HepG2 (cell line): ENCODE results near the gene SEMA3G. TPM values are rescaled to one million over a fixed set of nuclear protein-coding genes. Genes with fewer than 3 reads are reported as not detected.
A peak's percentile ranks its signal among the peaks of the same experiment; 100 is the strongest.

Experiments used
- ATAC-seq: fragments of 200-7000 bp; cut with Tn5 transposase; 3 replicates; pipeline ENCODE4 v1.9.1; 2020; ENCODE audit warnings: mild to moderate bottlenecking, moderate library complexity
- BruUV-seq: library from RNA; stranded (reverse); fragments of 400-500 nt; replicated peaks from 2 replicates; lab custom pipeline; 2021; lab: Mats Ljungman, UMichigan
- CTCF ChIA-PET: fragments of 300-600 bp; formaldehyde crosslinking; extraction: SDS; loops from one replicate; lab custom pipeline; 2021; ENCODE audit warnings: low total read pairs, inconsistent platforms, low intra/inter-chr PET ratio; lab: Yijun Ruan, JAX
- POLR2A ChIA-PET: fragments of 350-600 bp; sonication (Branson Sonifier 250); formaldehyde crosslinking; loops from one replicate; lab custom pipeline; 2020; ENCODE audit warnings: antibody characterized with exemption, inconsistent platforms; lab: Yijun Ruan, JAX
- DNase-seq: peaks from one replicate; pipeline ENCODE4 v3.0.0-alpha.2; 2015; ENCODE audit warnings: low spot score
- FAIRE-seq: peaks from 3 replicates; lab custom pipeline; 2011; peaks lifted over from hg19 to GRCh38; lab: Jason Lieb, UNC
- H2AFZ ChIP-seq: one replicate; pipeline ENCODE4 v1.6.1; 2011; ENCODE audit warnings: low read length, inconsistent platforms
- H3K27ac ChIP-seq: fragments of 300-600 bp; 3 replicates; pipeline ENCODE4 v1.8.0; 2011; ENCODE audit warnings: mixed run types, mild to moderate bottlenecking, mixed read lengths, low read length, inconsistent platforms; ENCODE audit not compliant: insufficient read depth; ENCODE audit errors: extremely low read length
- H3K27me3 ChIP-seq, 2 experiments: fragments of 200-600 bp in 1 of 2; 2 replicates in 1 of 2; 3 replicates in 1 of 2; pipeline versions ENCODE4 v1.6.0 to v1.8.0; 2011; ENCODE audit warnings: low read length in 2 of 2, mild to moderate bottlenecking in 2 of 2, moderate library complexity in 2 of 2, inconsistent platforms in 1 of 2; ENCODE audit not compliant: insufficient read depth in 2 of 2, control insufficient read depth in 1 of 2
- H3K36me3 ChIP-seq, 2 experiments: fragments of 200-600 bp in 1 of 2; replicated peaks in 1 of 2; 2 replicates in 1 of 2; 3 replicates in 1 of 2; pipeline versions ENCODE4 v1.5.1 to v1.8.0; 2011; ENCODE audit warnings: low read length in 2 of 2, inconsistent platforms in 1 of 2; ENCODE audit not compliant: insufficient read depth in 2 of 2, control insufficient read depth in 1 of 2
- H3K4me1 ChIP-seq: 2 replicates; pipeline ENCODE4 v1.5.1; 2012; ENCODE audit warnings: low read length, inconsistent platforms; ENCODE audit not compliant: insufficient read depth
- H3K4me2 ChIP-seq: 2 replicates; pipeline ENCODE4 v1.6.0; 2011; ENCODE audit warnings: low read depth, low read length, inconsistent platforms
- H3K4me3 ChIP-seq, 3 experiments: fragments of 200-600 bp in 1 of 3; sonication (generic), shearing (Covaris generic) in 1 of 3; replicated peaks in 1 of 3; 2 replicates each; pipeline ENCODE4 v1.5.1; 2011 to 2016; ENCODE audit warnings: low read length in 3 of 3, inconsistent platforms in 2 of 3, low read depth in 2 of 3, mild to moderate bottlenecking in 2 of 3, control low read depth in 1 of 3, mixed read lengths in 1 of 3; ENCODE audit not compliant: insufficient read depth in 1 of 3
- H3K79me2 ChIP-seq: one replicate; pipeline ENCODE4 v1.6.1; 2011; ENCODE audit warnings: low read length, inconsistent platforms; ENCODE audit not compliant: insufficient read depth
- H3K9ac ChIP-seq: 2 replicates; pipeline ENCODE4 v1.6.0; 2011; ENCODE audit warnings: mild to moderate bottlenecking, low read depth, low read length, inconsistent platforms; ENCODE audit not compliant: insufficient read depth
- H3K9me3 ChIP-seq: 2 replicates; pipeline ENCODE4 v1.5.1; 2012; ENCODE audit warnings: mild to moderate bottlenecking, low read length
- H4K20me1 ChIP-seq: 2 replicates; pipeline ENCODE4 v1.6.0; 2011; ENCODE audit warnings: inconsistent platforms, mild to moderate bottlenecking, low read length, moderate library complexity; ENCODE audit not compliant: insufficient read depth
- AGO2 ChIP-seq: fragments of 200-400 bp; formaldehyde crosslinking; optimal IDR thresholded peaks from 2 replicates; pipeline ENCODE3; 2017; ENCODE audit warnings: mild to moderate bottlenecking, low read depth, low read length, moderate library complexity
- HMGA1 ChIP-seq: sonication (generic); formaldehyde crosslinking; conservative IDR thresholded peaks from 2 replicates; pipeline ENCODE4 v1.4.0; 2020; ENCODE audit warnings: missing genetic modification reagents
- KLF13 ChIP-seq: sonication (generic); formaldehyde crosslinking; IDR thresholded peaks from 2 replicates; pipeline ENCODE4 v1.4.0; 2020; ENCODE audit warnings: mild to moderate bottlenecking, missing genetic modification reagents
- LRRFIP1 ChIP-seq: sonication (generic); formaldehyde crosslinking; conservative IDR thresholded peaks from 2 replicates; pipeline ENCODE4 v1.4.0; 2020; ENCODE audit warnings: missing genetic modification reagents
- POGZ ChIP-seq: sonication (generic); formaldehyde crosslinking; IDR thresholded peaks from 2 replicates; pipeline ENCODE4 v1.4.0; 2020; ENCODE audit warnings: mild to moderate bottlenecking, missing genetic modification reagents
- PRDM15 ChIP-seq: sonication (generic); formaldehyde crosslinking; IDR thresholded peaks from 2 replicates; pipeline ENCODE4 v1.4.0; 2020; ENCODE audit warnings: missing genetic modification reagents
- RELA ChIP-seq: sonication (generic); formaldehyde crosslinking; IDR thresholded peaks from 2 replicates; pipeline ENCODE4 v1.4.0; 2020; ENCODE audit warnings: missing genetic modification reagents
- SALL1 ChIP-seq: sonication (generic); formaldehyde crosslinking; IDR thresholded peaks from 2 replicates; pipeline ENCODE4 v1.8.0; 2022; ENCODE audit warnings: mild to moderate bottlenecking, missing genetic modification reagents
- TBX2 ChIP-seq: sonication (generic); formaldehyde crosslinking; IDR thresholded peaks from 2 replicates; pipeline ENCODE4 v1.5.0; 2020; ENCODE audit warnings: missing genetic modification reagents, mild to moderate bottlenecking, borderline replicate concordance
- TGIF2 ChIP-seq: IDR thresholded peaks from 2 replicates; pipeline ENCODE4 v1.6.1; 2016; ENCODE audit warnings: control low read depth, missing compliant biosample characterization
- U2AF2 ChIP-seq: fragments of 200-400 bp; formaldehyde crosslinking; IDR thresholded peaks from 2 replicates; pipeline ENCODE4 v1.6.1; 2017; ENCODE audit warnings: low read depth, mild to moderate bottlenecking, low read length
- ZNF10 ChIP-seq: sonication (generic); formaldehyde crosslinking; IDR thresholded peaks from 2 replicates; pipeline ENCODE4 v1.4.0; 2020; ENCODE audit warnings: mild to moderate bottlenecking, low read depth, missing genetic modification reagents, borderline replicate concordance
- WGBS: methylation state at CpG from one replicate; pipeline ENCODE4 v1.1.6; 2017; ENCODE audit warnings: low lambda C conversion rate; 5-methylcytosine and 5-hydroxymethylcytosine counted together
- in situ Hi-C: cut with HindIII; loops from 2 replicates; pipeline ENCODE4 v1.10.0; 2017; ENCODE audit warnings: low pct_unique_long_range_greater_than_20kb; ENCODE audit not compliant: extremely low pct_ligation_motif_present
- intact Hi-C: fragments of 100-400 bp; cut with micrococcal nuclease; formaldehyde crosslinking; loops from one replicate; pipeline ENCODE4 v1.10.0; 2022; ENCODE audit not compliant: unreplicated experiment
- polyA plus RNA-seq, 8 experiments: library from polyadenylated mRNA; depleted of rRNA in 3 of 8; stranded (reverse) in 7 of 8; unstranded in 1 of 8; fragments of >200 nt; fragmentation: Illumina TruSeq in 4 of 8; extraction: Trizol in 4 of 8; gene quantifications; 2 replicates each; pipeline versions ENCODE4 v1.2.1 to v1.2.3, GENCODE V29; 2011 to 2016; ENCODE audit warnings: low read depth in 4 of 8, missing spikeins in 1 of 8, mixed read lengths in 1 of 8; ENCODE audit not compliant: insufficient read depth in 1 of 8
- total RNA-seq, 5 experiments: library from RNA; depleted of rRNA; stranded (reverse); fragments of >200 nt; fragmentation: Illumina TruSeq; extraction: Trizol; gene quantifications; 2 replicates each; pipeline ENCODE4 v1.2.3, GENCODE V29; 2016; ENCODE audit warnings: low read depth in 1 of 5

SEMA3G gene
- total and polyA plus RNA-seq, 2 of the 13 experiments (the other 11 are each of a cell fraction or from before 2014, with no cell fraction given) = 6.1 to 8.3 TPM

GRCh38 chr3:52473026-52473425 is 28.1 kb upstream of the SEMA3G start (continued):
- TF ChIP-seq LRRFIP1 (no peak), U2AF2 (no peak), POGZ (no peak), KLF13 (CRISPR knock-in tag) (no peak)

- 0 out of 2 replicates have a peak, but pooled peaks cover 4% of the 10 kb centered on the region for H4K20me1 ChIP-seq
- intact Hi-C loops = loop anchor here (1.0 to 5.0 kb wide), 2 partner anchors 60 to 210 kb away; partner anchors contain the start of gene NT5DC2
- no peaks in the 10 kb centered on the region for H3K4me1 ChIP-seq
- H3K9ac ChIP-seq = no peak overlapping the region
- H3K27ac ChIP-seq = no peak overlapping the region
- WGBS = 85% methylated on average over 12 of the region's 14 CpGs
- ChIA-PET CTCF (interaction anchor here (0.8 kb wide), 1 partner anchor 210 kb away, joined by 3 read pairs; no protein-coding TSS in a partner anchor), POLR2A (no interaction called here)
- FAIRE-seq (no peak), DNase-seq (no peak), ATAC-seq (no peak)
- no peak for TF ChIP-seq HMGA1 (CRISPR knock-in tag)
- no peak for TF ChIP-seq U2AF2
- TF ChIP-seq RELA (CRISPR knock-in tag) = no peak
- TF ChIP-seq AGO2 = no peak
- no peak for TF ChIP-seq PRDM15 (CRISPR knock-in tag)
- TF ChIP-seq TBX2 = 0 out of 2 replicates have a peak, but pooled peaks have one; percentile 27
- TF ChIP-seq ZNF10 (CRISPR knock-in tag) = no peak
- no peak for TF ChIP-seq TGIF2 (CRISPR knock-in tag)
- 0 out of 2 replicates have a peak, but pooled peaks have one; percentile 7 for TF ChIP-seq SALL1 (CRISPR knock-in tag)
- H2AFZ ChIP-seq = no peak overlapping the region
- BruUV-seq = no TSS peak
- no peaks in the 10 kb centered on the region for H3K9me3 ChIP-seq
- H3K4me2 ChIP-seq = no peak overlapping the region
- no peaks in the 10 kb centered on the region for H3K79me2 ChIP-seq
- no peak overlapping the region for H3K4me3 ChIP-seq
- H3K36me3 ChIP-seq = peaks cover 31 to 59% of the 10 kb centered on the region in 2 experiments
- no peaks in the 10 kb centered on the region for H3K27me3 ChIP-seq
- in situ Hi-C loops = no loop called here
Observed at GRCh38 chr3:52472239-52473000, 27.5 kb upstream of the SEMA3G start.
